Activated CD8-positive, alpha-beta memory T cell treated with anti-CD3 and anti-CD28 coated beads, Interleukin-2, amount 50 U/mL, for 4 hours (primary cell): Measurements from ENCODE around the gene OR11H6.
"Not testable (repeated sequence)": the region's sequence is repeated elsewhere in the genome, so short reads cannot be mapped to it uniquely, and the experiment has no call there.

Experiments
- DNase-seq: peaks from one replicate; pipeline ENCODE4 v3.0.0-alpha.2; 2020

Gene OR11H6

GRCh38 chr14:20264361-20264760 lies 40.9 kb downstream of the OR11H6 start:
- not testable (repeated sequence) for DNase-seq

GRCh38 chr14:20274062-20274461 lies 50.6 kb downstream of the OR11H6 start:
- DNase-seq: no peak
